Measurements from ENCODE around the gene FDX1.

The FDX1 gene

GRCh38 chr11:110465231-110465630 is 35.5 kb downstream of the FDX1 start:
- in situ Hi-C loops (cut with MboI; ENCODE audit: low sequenced_read_pairs), result no loop called here

- in situ Hi-C loops (cut with MboI; ENCODE audit: low sequenced_read_pairs), result no loop called here
Observed at GRCh38 chr11:110467556-110467955, 37.8 kb downstream of the FDX1 start.

GRCh38 chr11:110468121-110468520 is 38.4 kb downstream of the FDX1 start:
- in situ Hi-C loops (cut with MboI; ENCODE audit: low sequenced_read_pairs), result no loop called here

GRCh38 chr11:110469127-110469526 is 39.4 kb downstream of the FDX1 start:
- in situ Hi-C loops (cut with MboI; ENCODE audit: low sequenced_read_pairs), result no loop called here

GRCh38 chr11:110470716-110471115 is 41.0 kb downstream of the FDX1 start:
- in situ Hi-C loops (cut with MboI; ENCODE audit: low sequenced_read_pairs), result no loop called here

GRCh38 chr11:110471371-110471770 is 41.6 kb downstream of the FDX1 start:
- in situ Hi-C loops (cut with MboI; ENCODE audit: low sequenced_read_pairs), result no loop called here

GRCh38 chr11:110472858-110473257 is 43.1 kb downstream of the FDX1 start:
- in situ Hi-C loops (cut with MboI; ENCODE audit: low sequenced_read_pairs), result no loop called here

- in situ Hi-C loops (cut with MboI; ENCODE audit: low sequenced_read_pairs), result no loop called here
Observed at GRCh38 chr11:110473706-110474105, 44.0 kb downstream of the FDX1 start.

- in situ Hi-C loops (cut with MboI; ENCODE audit: low sequenced_read_pairs), result no loop called here
Observed at GRCh38 chr11:110474578-110474977, 44.8 kb downstream of the FDX1 start.

GRCh38 chr11:110475671-110476070 is 45.9 kb downstream of the FDX1 start:
- in situ Hi-C loops (cut with MboI; ENCODE audit: low sequenced_read_pairs), result no loop called here

- in situ Hi-C loops (cut with MboI; ENCODE audit: low sequenced_read_pairs), result no loop called here
Observed at GRCh38 chr11:110478410-110478809, 48.7 kb downstream of the FDX1 start.

GRCh38 chr11:110479108-110480101 is 49.7 kb downstream of the FDX1 start:
- in situ Hi-C loops (cut with MboI; ENCODE audit: low sequenced_read_pairs), result no loop called here

- in situ Hi-C loops (cut with MboI; ENCODE audit: low sequenced_read_pairs), result no loop called here
Observed at GRCh38 chr11:110481523-110481922, 51.8 kb downstream of the FDX1 start.

GRCh38 chr11:110486156-110486555 is 56.4 kb downstream of the FDX1 start:
- in situ Hi-C loops (cut with MboI; ENCODE audit: low sequenced_read_pairs), result no loop called here

- in situ Hi-C loops (cut with MboI; ENCODE audit: low sequenced_read_pairs), result no loop called here
Observed at GRCh38 chr11:110488446-110488845, 58.7 kb downstream of the FDX1 start.

GRCh38 chr11:110490886-110491285 is 61.1 kb downstream of the FDX1 start:
- in situ Hi-C loops (cut with MboI; ENCODE audit: low sequenced_read_pairs), result no loop called here

GRCh38 chr11:110491577-110492320 is 62.0 kb downstream of the FDX1 start:
- in situ Hi-C loops (cut with MboI; ENCODE audit: low sequenced_read_pairs), result no loop called here

- in situ Hi-C loops (cut with MboI; ENCODE audit: low sequenced_read_pairs), result no loop called here
Observed at GRCh38 chr11:110492321-110492685, 62.6 kb downstream of the FDX1 start.

- in situ Hi-C loops (cut with MboI; ENCODE audit: low sequenced_read_pairs), result no loop called here
Observed at GRCh38 chr11:110493346-110493745, 63.6 kb downstream of the FDX1 start.

GRCh38 chr11:110497231-110497978 is 67.7 kb downstream of the FDX1 start:
- in situ Hi-C loops (cut with MboI; ENCODE audit: low sequenced_read_pairs), result no loop called here

GRCh38 chr11:110501428-110501827 is 71.7 kb downstream of the FDX1 start:
- in situ Hi-C loops (cut with MboI; ENCODE audit: low sequenced_read_pairs), result no loop called here
